Calu3 (cell line): ENCODE measurements around the gene LHFPL6. TPM values are rescaled to one million over a fixed set of nuclear protein-coding genes. Genes with fewer than 3 reads are reported as not detected.

Experiments
- BruUV-seq: library from RNA; stranded (reverse); fragments of 400-500 nt; replicated peaks from 2 replicates; lab custom pipeline; 2021; lab: Mats Ljungman, UMichigan
- CTCF ChIA-PET: fragments of 300-600 bp; sonication (Branson Sonifier 250); formaldehyde crosslinking; loops from one replicate; lab custom pipeline; 2022; ENCODE audit warnings: antibody characterized with exemption; lab: Charles Lee
- DNase-seq: peaks from one replicate; pipeline ENCODE4 v3.0.0; 2022
- H3K27ac Mint-ChIP-seq: one replicate; pipeline ENCODE4 v1.8.0; 2022; ENCODE audit warnings: mixed read lengths; ENCODE audit not compliant: unreplicated experiment
- H3K27me3 Mint-ChIP-seq: one replicate; pipeline ENCODE4 v1.8.0; 2022; ENCODE audit warnings: mixed read lengths; ENCODE audit not compliant: unreplicated experiment
- H3K36me3 Mint-ChIP-seq: one replicate; pipeline ENCODE4 v1.8.0; 2022; ENCODE audit warnings: mild to moderate bottlenecking, moderate library complexity, mixed read lengths; ENCODE audit not compliant: insufficient read depth, unreplicated experiment
- H3K4me1 Mint-ChIP-seq: one replicate; pipeline ENCODE4 v1.8.0; 2022; ENCODE audit warnings: mild to moderate bottlenecking, low read depth, mixed read lengths; ENCODE audit not compliant: unreplicated experiment
- H3K4me3 Mint-ChIP-seq: one replicate; pipeline ENCODE4 v1.8.0; 2022; ENCODE audit warnings: mild to moderate bottlenecking, low read depth, moderate library complexity, mixed read lengths; ENCODE audit not compliant: unreplicated experiment
- H3K9me3 Mint-ChIP-seq: one replicate; pipeline ENCODE4 v1.8.0; 2022; ENCODE audit warnings: low read depth, mixed read lengths; ENCODE audit not compliant: unreplicated experiment
- intact Hi-C: fragments of 100-400 bp; cut with micrococcal nuclease; formaldehyde crosslinking; loops from one replicate; pipeline ENCODE4 v1.10.0; 2022; ENCODE audit not compliant: unreplicated experiment
- total RNA-seq: library from RNA; stranded (reverse); gene quantifications from 2 replicates; pipeline ENCODE4 v1.2.3, GENCODE V29; 2022
- TF ChIP-seq, protein P1 (sequence below): fragments of 200-600 bp; IDR thresholded peaks from one replicate; pipeline ENCODE4 v1.8.0; 2022; ENCODE audit warnings: antibody characterized with exemption; ENCODE audit not compliant: unreplicated experiment

LHFPL6 gene
- total RNA-seq, 1 experiment from 2014 or later = not detected

DNA sequence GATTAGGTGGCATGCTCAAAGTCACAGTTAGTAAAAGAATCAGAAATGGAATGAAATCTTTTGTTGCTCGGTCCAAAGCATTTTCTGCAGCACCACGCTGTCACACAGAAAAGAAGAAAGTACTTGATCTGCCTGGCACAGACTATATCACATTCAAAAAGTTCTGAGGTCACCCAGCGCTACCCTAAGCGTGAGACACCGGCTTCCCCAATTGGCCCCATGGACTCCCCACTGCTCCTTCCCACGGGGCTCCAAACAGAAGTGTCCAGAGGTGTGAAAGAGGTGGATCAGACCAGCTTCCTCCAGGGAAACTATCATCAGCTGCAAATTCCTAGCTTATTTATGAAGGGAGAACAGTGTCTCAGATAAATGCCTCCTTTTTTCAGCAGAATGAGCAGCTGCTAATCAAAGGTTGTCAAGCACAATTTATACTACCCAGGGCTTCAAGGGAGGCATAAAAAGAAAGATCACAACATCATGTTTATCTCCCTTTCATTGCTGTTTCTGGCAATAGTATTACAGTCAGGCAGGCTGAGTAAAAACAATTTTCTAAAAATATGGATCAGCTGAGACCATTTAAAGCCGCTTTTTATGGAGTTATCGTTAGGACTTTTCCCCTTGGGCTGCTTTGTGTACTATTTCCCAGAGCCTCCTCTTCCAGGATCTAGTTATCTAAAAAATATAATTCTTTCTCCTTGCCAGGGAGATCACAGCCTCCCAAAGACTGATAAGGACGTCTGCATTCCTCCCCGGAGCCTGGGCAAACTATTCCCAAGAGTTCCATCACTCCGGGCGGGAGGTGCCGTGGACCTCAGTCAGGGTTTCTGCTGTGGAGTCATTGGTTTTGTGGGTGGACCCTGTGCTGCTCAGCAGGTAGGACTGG lies 208.0 kb downstream of the LHFPL6 start:
- no peak for DNase-seq
- TF ChIP-seq, protein P1, sequence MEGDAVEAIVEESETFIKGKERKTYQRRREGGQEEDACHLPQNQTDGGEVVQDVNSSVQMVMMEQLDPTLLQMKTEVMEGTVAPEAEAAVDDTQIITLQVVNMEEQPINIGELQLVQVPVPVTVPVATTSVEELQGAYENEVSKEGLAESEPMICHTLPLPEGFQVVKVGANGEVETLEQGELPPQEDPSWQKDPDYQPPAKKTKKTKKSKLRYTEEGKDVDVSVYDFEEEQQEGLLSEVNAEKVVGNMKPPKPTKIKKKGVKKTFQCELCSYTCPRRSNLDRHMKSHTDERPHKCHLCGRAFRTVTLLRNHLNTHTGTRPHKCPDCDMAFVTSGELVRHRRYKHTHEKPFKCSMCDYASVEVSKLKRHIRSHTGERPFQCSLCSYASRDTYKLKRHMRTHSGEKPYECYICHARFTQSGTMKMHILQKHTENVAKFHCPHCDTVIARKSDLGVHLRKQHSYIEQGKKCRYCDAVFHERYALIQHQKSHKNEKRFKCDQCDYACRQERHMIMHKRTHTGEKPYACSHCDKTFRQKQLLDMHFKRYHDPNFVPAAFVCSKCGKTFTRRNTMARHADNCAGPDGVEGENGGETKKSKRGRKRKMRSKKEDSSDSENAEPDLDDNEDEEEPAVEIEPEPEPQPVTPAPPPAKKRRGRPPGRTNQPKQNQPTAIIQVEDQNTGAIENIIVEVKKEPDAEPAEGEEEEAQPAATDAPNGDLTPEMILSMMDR = no peak
- intact Hi-C loops = no loop called here
- Mint-ChIP-seq H3K36me3 (no peaks in the 10 kb centered on the region), H3K27ac (no peak overlapping the region), H3K4me3 (no peak overlapping the region), H3K4me1 (no peaks in the 10 kb centered on the region), H3K9me3 (no peaks in the 10 kb centered on the region), H3K27me3 (peaks cover 18% of the 10 kb centered on the region)
- CTCF ChIA-PET = no interaction called here
- no TSS peak for BruUV-seq

DNA sequence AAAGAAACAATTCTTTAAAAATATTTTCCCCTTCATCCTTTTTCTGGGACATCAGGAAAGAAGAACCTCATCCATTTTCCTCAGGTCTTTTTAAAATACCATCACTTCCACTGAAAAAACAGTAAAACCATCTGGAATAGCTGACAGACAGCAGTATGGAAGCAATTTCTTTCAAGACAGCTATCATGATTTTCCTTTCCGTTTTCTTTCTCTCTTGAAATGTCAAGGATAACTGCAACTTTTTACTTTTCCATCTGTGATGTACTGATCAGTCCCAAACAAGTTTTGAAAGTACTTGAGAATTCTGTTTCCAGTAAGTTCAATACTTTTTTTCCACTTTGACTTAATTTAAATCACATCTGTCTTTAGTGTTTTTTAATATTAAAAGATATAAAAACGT lies 211.2 kb downstream of the LHFPL6 start:
- no peaks in the 10 kb centered on the region for H3K4me1 Mint-ChIP-seq
- H3K36me3 Mint-ChIP-seq = no peaks in the 10 kb centered on the region
- no peak for DNase-seq
- intact Hi-C loops = no loop called here
- H3K27ac Mint-ChIP-seq = no peak overlapping the region
- CTCF ChIA-PET = no interaction called here
- no TSS peak for BruUV-seq
- H3K9me3 Mint-ChIP-seq = no peaks in the 10 kb centered on the region
- TF ChIP-seq, protein P1 = no peak
- no peak overlapping the region for H3K4me3 Mint-ChIP-seq
- H3K27me3 Mint-ChIP-seq = peaks cover 8% of the 10 kb centered on the region

DNA sequence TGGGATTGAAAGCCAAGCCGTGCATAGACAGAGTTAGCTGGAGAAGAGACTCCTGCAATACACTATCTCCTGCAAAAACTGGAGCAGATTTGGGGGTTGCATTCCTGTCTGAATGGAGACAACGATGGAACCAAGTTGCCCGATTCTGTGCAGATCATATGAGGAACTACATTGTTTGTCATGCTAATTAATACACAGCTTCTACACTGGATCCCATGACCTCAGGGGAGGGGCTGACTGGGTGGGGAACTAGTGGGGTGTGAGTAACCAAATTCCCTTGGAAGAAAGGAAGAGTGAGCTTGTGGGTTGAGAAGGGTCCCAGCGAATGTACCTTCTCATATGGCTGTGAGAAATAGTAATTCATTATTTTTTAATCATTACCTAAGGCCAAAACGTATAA lies 214.0 kb downstream of the LHFPL6 start:
- no peaks in the 10 kb centered on the region for H3K9me3 Mint-ChIP-seq
- TF ChIP-seq, protein P1 = no peak
- H3K27ac Mint-ChIP-seq = no peak overlapping the region
- CTCF ChIA-PET = no interaction called here
- H3K27me3 Mint-ChIP-seq = no peaks in the 10 kb centered on the region
- DNase-seq = no peak
- intact Hi-C loops = no loop called here
- no peak overlapping the region for H3K4me3 Mint-ChIP-seq
- no peaks in the 10 kb centered on the region for H3K4me1 Mint-ChIP-seq
- BruUV-seq = no TSS peak
- no peaks in the 10 kb centered on the region for H3K36me3 Mint-ChIP-seq

DNA sequence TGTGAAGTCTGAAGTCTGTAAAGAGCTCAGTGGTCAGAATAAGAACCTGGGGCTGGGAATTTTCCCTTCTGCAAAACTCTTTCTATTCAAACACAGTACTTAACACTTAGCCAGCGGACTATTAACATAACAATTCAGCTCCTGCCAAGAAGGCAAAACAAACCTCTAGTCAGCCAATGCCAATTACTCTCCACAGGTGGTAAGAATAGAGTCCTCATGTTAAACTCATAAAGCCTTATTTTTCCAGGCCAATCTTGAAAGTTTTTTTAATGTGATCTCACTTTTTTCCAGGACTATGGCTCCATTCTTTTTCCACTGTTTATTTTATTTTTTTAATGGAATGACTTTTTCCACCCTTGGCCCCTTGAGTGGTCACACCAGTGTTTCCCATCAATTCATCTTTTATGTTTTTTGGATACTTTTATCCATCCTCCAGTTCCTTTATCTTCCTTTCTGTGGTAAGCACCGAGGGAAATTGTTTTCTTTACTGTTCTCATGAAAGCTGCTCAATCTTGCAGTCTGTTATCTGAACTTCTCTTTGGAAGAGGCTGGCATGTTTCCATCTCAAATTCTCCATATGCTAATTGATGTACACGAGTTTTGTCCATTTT lies 217.3 kb downstream of the LHFPL6 start:
- Mint-ChIP-seq H3K36me3 (no peaks in the 10 kb centered on the region), H3K27me3 (no peaks in the 10 kb centered on the region), H3K4me1 (no peaks in the 10 kb centered on the region), H3K9me3 (no peaks in the 10 kb centered on the region), H3K27ac (no peak overlapping the region), H3K4me3 (no peak overlapping the region)
- TF ChIP-seq, protein P1 = no peak
- intact Hi-C loops = no loop called here
- no TSS peak for BruUV-seq
- no peak for DNase-seq
- CTCF ChIA-PET = no interaction called here
